GM21447 (cell line): Measurements from ENCODE around the gene KRT83.

ENCODE experiments used
- ATAC-seq: cut with Tn5 transposase; IDR thresholded peaks from one replicate; pipeline ENCODE4 v1.9.1; 2021; ENCODE audit not compliant: unreplicated experiment

The KRT83 gene

DNA sequence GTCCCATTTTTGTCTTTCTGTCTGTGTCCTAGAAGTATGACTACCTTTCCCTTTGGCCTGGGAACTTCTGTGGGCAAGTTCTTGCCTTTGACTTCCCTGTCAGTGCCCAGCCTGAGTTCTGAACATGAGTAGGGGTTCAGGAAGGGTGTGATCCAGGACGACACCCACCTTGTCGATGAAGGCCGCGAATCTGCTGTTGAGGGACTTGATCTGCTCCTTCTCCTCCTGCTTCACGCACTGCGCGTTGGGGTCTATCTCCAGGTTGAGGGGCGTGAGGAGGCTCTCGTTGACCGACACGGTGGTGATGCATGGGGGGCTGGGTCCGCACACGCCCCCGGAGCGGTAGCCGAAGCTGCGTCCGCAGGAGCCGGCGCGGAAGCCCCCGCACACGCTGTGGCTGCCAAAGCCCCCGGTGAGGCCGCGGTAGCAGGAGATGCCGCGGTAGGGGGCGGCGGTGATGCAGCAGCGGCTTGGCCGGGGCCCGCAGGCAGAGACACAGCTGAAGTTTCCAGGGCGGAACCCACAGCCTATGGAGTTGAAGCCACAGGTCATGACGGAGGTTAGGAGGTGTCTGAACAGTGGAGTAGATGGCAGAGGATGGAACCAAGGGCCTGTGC, at the start of gene KRT83:
TSS of gene KRT83 (minus strand) at position 615 of the 617 bp plus-strand sequence. CDS start at position 552, 63 bp downstream.
- ATAC-seq, result no peak

DNA sequence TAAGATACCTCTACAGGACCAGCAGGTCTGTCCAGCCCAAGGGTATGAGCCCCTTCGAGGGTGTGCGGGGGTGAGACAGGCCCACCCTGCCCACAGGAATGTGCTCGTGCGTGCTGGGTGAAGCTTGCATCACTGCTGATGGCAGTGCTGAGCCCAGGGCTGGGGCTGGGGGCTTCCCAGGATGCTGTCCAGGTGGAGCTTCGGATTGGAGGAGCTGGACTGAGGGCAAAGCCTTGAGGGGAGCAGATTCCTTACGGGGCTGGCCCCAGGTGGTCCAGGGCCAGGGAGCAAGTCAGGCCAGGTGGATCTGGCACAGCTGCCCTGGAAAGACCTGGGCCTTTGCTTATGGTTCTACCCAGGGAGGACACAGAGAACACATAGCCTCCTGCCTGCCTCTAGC, 48.6 kb upstream of the KRT83 start:
- ATAC-seq, result no peak

GRCh38 chr12:52369211-52369610, 48.0 kb upstream of the KRT83 start:
- no peak for ATAC-seq

GRCh38 chr12:52368508-52368907, 47.3 kb upstream of the KRT83 start:
- no peak for ATAC-seq

DNA sequence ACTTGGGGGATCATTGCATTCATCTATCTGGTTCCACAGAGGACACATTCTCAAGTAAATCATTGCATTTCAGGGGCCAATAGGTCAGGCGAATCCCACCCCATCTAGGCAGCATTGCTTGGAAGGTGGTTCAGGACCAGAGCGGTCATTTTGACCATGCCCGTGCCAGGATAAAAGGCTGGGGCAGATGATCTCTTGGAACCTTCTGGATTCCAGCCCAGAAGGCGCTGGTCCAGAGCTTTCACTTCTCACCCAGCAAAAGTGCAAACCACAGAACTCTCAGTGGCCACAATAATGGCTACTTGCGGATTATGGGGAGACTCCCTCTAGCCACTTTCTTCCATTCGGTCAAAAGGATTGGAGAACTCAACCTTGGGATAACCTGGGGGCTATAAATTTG, 46.7 kb upstream of the KRT83 start:
- ATAC-seq, result no peak

DNA sequence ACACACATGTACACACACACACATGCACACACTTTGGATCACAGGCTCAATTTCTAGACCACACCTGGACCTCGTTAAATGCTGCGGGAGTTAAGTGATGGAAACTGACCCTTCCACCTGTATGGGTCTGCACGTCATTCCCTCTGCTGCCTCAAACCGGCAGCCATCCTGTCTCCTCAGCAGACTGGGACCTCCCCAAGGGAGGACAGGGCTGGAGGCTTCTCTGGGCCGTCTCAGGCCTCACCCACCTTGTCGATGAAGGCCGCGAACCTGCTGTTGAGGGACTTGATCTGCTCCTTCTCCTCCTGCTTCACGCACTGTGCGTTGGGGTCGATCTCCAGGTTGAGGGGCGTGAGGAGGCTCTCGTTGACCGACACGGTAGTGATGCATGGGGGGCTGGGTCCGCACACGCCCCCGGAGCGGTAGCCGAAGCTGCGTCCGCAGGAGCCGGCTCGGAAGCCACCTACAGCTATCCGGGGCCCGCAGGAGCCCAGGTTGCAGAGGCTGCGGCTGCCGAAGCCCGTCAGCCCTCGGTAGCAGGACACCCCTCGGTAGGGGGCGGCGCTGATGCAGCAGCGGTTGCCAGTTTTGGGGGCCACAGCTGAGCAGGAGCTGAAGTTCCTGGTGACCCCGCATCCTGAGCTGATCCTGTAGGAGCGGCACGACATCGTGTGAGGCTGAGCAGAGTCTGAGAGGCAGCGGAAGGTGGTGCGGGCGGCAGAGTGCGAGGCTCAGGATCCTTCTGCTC, 45.7 kb upstream of the KRT83 start, which contains the start of gene KRT85:
TSS of gene KRT85 (minus strand) at position 744 of the 748 bp plus-strand sequence. CDS start at position 668, 76 bp downstream.
- ATAC-seq, result no peak

GRCh38 chr12:52364901-52365489, 43.8 kb upstream of the KRT83 start:
- no peak for ATAC-seq

DNA sequence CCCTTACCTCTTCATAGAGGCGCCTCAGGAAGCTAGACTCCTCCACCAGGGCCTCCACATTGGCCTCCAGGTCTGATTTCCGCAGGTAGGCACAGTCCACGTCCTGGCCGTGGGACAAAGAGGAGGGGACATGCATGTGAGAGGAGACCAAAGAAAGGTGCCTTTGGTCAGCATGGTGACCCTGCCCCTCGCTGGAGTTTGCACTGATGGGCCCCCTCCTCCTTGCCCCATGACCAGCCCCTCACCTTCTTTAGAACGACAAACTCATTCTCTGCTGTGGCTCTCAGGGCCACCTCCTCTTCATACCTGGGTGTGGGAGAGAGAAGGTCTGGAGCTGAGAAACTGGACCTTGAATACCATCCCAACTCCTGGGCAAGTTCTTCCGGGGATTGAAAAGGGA, 42.9 kb upstream of the KRT83 start:
- ATAC-seq, result no peak

- ATAC-seq, result no peak
Measured at GRCh38 chr12:52363111-52363679, 42.0 kb upstream of the KRT83 start.

DNA sequence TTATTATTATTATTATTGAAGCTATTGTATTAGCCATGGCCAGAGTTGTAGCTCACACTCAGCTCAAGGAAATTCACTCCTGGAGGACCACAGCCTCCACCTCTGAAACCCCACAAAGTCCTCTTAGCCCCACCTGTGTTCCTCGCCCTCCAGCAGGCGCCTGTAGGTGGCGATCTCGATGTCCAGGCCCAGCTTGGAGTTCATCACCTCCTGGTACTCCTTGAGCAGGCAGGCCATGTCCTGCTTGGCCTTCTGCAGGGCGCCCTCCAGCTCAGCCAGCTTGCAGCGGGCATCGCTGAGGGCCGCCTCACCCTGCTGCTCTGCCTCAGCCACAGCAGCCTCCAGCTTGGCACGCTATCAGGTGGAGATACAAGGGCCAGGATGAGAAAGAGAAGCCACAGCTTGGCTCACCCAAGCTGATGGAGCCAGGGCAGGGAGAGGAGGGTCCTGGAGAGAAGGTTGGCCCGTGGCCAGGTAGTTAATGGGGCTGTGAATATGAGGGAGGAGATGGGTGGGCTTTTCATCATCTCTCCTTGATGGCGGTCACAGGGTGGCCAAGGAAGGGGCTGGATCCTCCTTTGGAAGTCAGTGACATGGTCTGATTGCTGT, 41.0 kb upstream of the KRT83 start:
- ATAC-seq, result no peak

DNA sequence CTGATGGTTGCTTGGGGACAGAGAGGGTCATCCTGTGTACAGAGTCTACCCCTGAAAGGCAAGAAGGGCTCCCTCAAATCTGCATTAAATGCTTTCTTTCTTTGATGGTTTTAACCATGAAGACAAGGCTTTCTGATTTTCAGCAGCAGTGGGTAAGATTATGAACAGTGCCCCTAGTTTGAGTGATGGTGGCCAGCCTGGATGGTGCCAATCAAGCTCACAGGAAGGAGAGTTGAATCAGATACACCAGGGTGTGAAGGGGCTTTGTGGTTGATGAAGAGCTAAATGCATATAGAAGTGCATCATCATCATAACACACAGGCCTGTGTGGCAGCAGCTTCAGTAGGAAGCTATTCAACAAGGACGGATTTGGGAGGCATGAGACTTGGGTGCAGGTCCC, 40.4 kb upstream of the KRT83 start:
- no peak for ATAC-seq

GRCh38 chr12:52360663-52361271, 39.6 kb upstream of the KRT83 start:
- no peak for ATAC-seq

DNA sequence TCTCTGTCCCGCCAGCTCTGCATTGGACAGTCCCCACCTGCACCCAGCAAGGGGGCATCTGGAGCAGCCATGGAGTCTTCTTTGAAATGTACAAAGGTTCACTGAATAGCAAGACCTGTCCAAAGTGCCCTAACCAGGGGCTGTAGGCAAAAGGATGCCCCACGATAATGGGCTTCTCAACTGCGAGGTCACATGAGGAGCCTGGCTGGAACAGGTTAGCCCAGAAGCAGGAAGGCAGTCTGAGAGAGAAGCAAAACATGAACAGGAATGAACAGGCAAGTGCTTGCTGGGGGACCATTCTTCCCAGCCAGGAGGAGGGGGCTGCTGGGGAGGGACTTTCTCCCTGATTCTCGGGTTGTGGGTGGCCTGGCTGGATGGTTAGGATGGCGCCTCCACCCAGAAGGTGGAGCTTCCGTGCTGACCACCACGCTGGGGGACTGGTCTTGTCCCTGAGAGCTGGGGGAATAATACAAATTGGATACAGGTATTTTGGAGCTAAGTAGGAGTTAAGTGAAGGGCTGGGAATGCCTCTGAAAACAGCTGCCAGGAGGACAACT, 39.0 kb upstream of the KRT83 start:
- ATAC-seq, result no peak

GRCh38 chr12:52359621-52360061, 38.4 kb upstream of the KRT83 start:
- ATAC-seq, result no peak

DNA sequence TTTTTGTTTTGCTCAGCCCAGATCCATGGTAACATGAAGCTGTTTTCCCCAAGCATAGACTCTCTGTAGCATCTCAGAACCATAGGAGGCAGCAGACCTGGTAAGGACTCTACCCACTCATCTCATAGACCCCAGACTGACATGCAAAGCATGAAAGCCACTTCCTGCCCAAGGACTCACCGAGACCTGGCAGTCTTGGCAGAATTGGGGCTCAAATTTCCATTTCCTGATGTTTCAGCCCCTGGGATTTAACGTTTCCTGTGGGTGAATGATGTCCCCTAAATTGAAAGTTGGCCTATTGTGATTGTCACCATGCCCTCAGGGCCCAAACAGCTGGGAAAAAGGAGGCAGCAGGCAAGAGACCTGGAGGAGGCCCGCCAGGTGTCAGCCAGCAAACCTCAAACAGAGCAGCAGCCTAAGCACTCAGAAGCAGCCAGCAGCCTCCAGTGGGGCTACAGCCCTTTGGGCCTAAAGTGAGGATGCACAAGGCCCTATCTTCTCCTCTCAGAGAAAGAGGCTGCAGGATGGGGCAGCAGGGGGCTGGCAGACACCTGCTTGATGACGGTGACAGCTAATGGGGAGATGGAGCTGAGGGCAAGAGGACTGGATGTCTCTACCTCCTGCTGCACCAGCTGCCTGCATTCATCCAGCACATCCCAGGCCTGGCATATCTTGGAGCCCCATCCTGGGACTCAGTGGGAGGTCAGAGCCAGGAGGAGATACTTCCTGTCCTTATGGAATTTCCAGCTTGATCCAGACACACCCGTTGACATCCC, 37.6 kb upstream of the KRT83 start:
- ATAC-seq, result peak; percentile 95

DNA sequence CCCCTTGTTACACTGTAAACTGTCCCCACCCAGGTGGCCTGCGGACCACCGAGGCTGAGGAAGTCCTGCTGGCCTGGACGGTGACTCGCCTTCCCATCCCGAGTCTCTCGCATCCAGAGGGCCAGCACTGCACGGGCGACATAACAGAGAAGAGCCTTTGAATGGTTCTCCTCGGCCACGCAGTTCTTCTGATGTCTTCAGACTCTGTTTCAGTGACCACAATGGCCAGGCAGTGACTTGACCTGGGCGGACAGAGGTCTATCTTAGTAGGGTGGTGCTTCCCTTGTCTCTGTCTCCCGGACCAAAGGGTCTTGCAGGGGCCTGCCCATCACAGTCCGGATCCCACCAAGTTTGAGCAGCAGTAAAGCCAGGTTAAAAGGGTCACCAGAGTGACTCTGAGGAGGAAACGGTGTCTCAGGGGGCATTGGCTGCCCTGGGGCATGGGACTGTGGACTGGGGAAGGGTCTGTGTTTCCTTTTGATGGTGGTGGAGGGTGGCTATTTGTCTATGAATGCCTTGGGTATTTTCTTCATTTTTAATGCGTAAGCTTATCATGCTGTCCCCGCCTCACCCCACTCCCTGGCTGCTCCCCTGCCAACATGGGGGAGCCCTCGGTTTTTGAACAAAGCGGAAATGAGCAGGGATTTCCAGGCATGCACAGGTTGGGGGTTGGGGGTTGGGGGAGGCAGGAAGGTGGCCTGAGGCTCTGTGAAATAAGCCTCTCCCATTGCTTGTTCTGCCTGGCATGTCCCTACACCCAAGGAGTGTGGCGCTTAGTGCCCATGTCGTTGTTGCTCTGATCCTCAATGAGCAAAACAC, 35.8 kb upstream of the KRT83 start:
- ATAC-seq, result no peak

GRCh38 chr12:52356031-52356761, 35.0 kb upstream of the KRT83 start:
- no peak for ATAC-seq

- no peak for ATAC-seq
Measured at GRCh38 chr12:52355176-52355575, 34.0 kb upstream of the KRT83 start.
